ENCODE measurements around the gene THSD7B. TPM values are rescaled to one million over a fixed set of nuclear protein-coding genes. Genes with fewer than 3 reads are reported as not detected.

THSD7B gene
- total RNA-seq, 1 donor from 2014 or later: not detected

DNA sequence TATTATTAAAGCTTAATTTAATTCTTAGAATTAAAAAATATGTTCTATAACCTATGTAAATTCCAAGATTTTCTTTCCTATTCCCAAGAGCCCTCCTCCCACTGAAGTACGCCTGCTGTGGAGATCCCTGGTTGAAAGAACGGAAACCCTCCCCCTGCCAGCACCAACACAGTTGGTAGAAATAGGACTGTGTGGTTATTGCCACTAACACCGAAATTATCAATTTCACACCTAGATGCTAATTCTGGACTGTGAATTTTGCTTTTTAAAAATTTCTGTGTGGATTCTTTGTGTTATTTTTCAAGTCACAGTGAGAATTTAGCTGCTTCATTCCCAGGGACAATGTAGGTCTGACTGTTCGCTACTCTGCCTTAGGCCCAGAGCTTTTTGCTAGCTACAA is 893.1 kb downstream of the THSD7B start:
- H3K36me3 ChIP-seq (ENCODE audit: control insufficient read depth, insufficient read depth, low read length): no peaks in the 10 kb centered on the region
- no peak for DNase-seq (ENCODE audit: low read depth)
- no peak overlapping the region for H3K4me3 ChIP-seq (ENCODE audit: low read depth, low read length)
- TF ChIP-seq, protein P1, sequence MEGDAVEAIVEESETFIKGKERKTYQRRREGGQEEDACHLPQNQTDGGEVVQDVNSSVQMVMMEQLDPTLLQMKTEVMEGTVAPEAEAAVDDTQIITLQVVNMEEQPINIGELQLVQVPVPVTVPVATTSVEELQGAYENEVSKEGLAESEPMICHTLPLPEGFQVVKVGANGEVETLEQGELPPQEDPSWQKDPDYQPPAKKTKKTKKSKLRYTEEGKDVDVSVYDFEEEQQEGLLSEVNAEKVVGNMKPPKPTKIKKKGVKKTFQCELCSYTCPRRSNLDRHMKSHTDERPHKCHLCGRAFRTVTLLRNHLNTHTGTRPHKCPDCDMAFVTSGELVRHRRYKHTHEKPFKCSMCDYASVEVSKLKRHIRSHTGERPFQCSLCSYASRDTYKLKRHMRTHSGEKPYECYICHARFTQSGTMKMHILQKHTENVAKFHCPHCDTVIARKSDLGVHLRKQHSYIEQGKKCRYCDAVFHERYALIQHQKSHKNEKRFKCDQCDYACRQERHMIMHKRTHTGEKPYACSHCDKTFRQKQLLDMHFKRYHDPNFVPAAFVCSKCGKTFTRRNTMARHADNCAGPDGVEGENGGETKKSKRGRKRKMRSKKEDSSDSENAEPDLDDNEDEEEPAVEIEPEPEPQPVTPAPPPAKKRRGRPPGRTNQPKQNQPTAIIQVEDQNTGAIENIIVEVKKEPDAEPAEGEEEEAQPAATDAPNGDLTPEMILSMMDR (IDR thresholded peaks at IDR 0.05; ENCODE audit: insufficient read depth, low read length, severe bottlenecking): no peak
- no peak for FAIRE-seq
- no peaks in the 10 kb centered on the region for H3K27me3 ChIP-seq (ENCODE audit: control insufficient read depth, insufficient read depth, low read length)

DNA sequence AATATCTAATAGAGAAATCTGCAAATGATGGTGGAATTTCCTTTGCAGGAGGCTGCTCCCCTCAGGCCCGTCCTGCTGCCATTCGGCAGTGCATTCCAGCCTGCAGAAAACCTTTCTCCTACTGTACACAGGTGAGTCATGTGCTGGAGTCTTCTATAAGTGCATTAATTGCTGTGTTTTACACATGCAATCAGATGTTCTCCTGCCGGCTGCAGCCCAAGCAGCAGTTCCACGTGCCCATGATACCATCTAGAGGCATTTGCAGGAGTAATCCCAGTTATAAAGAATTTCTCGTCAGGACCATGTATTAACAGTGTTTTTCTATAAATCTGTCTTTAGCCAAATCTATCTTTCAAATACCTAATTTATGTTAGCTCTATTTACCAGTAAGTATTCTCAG is 894.3 kb downstream of the THSD7B start:
- Histone ChIP-seq H3K36me3 (ENCODE audit: control insufficient read depth, insufficient read depth, low read length) (no peaks in the 10 kb centered on the region), H3K4me3 (ENCODE audit: low read depth, low read length) (no peak overlapping the region), H3K27me3 (ENCODE audit: control insufficient read depth, insufficient read depth, low read length) (no peaks in the 10 kb centered on the region)
- TF ChIP-seq, protein P1 (IDR thresholded peaks at IDR 0.05; ENCODE audit: insufficient read depth, low read length, severe bottlenecking): peak; percentile 14
- FAIRE-seq (no peak), DNase-seq (ENCODE audit: low read depth) (peak; percentile 50)

DNA sequence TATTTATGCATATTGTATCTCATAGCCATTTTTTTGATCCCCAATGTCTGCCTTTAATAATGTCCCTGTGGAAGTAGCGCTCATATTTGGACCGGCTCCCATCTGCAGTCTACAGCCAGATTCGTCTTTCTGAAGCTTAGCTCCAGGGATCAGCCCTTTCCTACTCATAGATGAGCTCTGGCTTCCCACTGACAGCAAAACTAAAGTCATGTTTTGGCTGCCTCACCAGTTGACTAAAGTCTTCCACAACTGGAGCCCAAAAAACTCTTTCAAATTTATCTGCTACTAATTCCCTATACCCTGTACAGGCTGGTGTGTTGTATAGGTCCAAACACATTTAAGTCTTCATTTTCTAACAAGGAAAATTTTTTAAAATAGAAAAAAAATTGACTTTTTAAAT is 904.8 kb downstream of the THSD7B start:
- DNase-seq (ENCODE audit: low read depth): no peak
- TF ChIP-seq, protein P1 (IDR thresholded peaks at IDR 0.05; ENCODE audit: insufficient read depth, low read length, severe bottlenecking): no peak
- H3K36me3 ChIP-seq (ENCODE audit: control insufficient read depth, insufficient read depth, low read length): no peaks in the 10 kb centered on the region
- no peaks in the 10 kb centered on the region for H3K27me3 ChIP-seq (ENCODE audit: control insufficient read depth, insufficient read depth, low read length)
- H3K4me3 ChIP-seq (ENCODE audit: low read depth, low read length): no peak overlapping the region
- no peak for FAIRE-seq

DNA sequence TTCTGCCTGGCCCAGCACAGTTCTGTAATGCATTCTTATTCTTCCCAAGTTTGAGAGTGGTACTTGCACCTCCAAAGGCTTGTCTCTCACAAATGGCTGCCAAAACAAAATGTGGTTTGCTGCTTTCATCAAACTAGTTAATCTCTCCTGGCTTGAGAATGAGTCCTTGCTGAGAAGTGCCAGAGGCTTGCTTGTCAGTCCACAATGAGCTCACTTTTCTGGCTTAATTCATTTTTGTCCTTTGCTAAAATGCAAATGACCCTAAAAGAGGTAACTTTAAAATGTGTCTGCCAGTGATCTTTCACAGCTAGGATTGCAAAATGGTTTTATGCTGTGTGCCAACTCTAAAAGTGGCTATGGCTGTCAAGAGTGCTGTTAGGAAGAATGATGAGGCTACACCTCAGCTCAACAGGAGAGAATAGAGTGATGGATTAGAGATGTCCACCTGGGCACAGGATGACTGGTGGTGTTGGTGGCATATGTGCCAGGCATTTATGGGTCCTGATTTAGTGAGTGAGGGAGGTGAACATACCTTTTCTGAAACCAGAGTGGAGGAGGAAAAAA is 907.7 kb downstream of the THSD7B start:
- TF ChIP-seq, protein P1 (IDR thresholded peaks at IDR 0.05; ENCODE audit: insufficient read depth, low read length, severe bottlenecking): no peak
- DNase-seq (ENCODE audit: low read depth): no peak
- Histone ChIP-seq H3K27me3 (ENCODE audit: control insufficient read depth, insufficient read depth, low read length) (no peaks in the 10 kb centered on the region), H3K4me3 (ENCODE audit: low read depth, low read length) (no peak overlapping the region), H3K36me3 (ENCODE audit: control insufficient read depth, insufficient read depth, low read length) (no peaks in the 10 kb centered on the region)
- FAIRE-seq: peak; percentile 7

DNA sequence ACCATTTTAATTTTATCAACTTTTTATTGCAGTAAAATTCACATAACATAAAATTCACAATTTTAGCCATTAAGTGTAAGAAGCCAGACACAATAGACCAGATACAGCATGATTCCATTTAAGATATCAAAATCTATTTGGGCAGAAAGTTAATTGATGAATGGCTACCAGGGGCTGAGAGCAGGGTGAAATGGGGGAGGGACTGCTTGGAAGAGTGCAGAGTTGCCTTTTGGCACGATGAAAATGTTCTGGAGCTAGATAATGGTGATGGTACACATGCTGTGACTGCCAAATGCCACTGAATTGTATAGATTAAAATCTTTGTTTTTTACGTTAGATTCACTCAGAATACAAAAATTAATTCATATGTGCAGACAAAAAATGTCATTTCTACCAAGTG is 909.6 kb downstream of the THSD7B start:
- H3K36me3 ChIP-seq (ENCODE audit: control insufficient read depth, insufficient read depth, low read length): no peaks in the 10 kb centered on the region
- DNase-seq (ENCODE audit: low read depth) (no peak), FAIRE-seq (no peak)
- H3K4me3 ChIP-seq (ENCODE audit: low read depth, low read length): no peak overlapping the region
- TF ChIP-seq, protein P1 (IDR thresholded peaks at IDR 0.05; ENCODE audit: insufficient read depth, low read length, severe bottlenecking): no peak
- H3K27me3 ChIP-seq (ENCODE audit: control insufficient read depth, insufficient read depth, low read length): no peaks in the 10 kb centered on the region

Measured in bronchial epithelial cell (primary cell).